ENCODE data around the gene CTIF.

CTIF gene

GRCh38 chr18:48533340-48534070, 5.3 kb upstream of the CTIF start:
- no peak for DNase-seq

GRCh38 chr18:48534364-48534763, 4.5 kb upstream of the CTIF start:
- DNase-seq, result no peak

GRCh38 chr18:48535956-48536355, 2.9 kb upstream of the CTIF start:
- no peak for DNase-seq

GRCh38 chr18:48536516-48536915, 2.3 kb upstream of the CTIF start:
- no peak for DNase-seq

GRCh38 chr18:48539406-48540250, 797 bp downstream of the CTIF start:
- peak; percentile 65 for DNase-seq

- DNase-seq, result peak; percentile 79
Observed at GRCh38 chr18:48540251-48541025, 1.6 kb downstream of the CTIF start.

GRCh38 chr18:48541026-48541746, 2.4 kb downstream of the CTIF start:
- DNase-seq, result peak; percentile 79

GRCh38 chr18:48541747-48542400, 3.0 kb downstream of the CTIF start:
- DNase-seq, result no peak

- no peak for DNase-seq
Observed at GRCh38 chr18:48542513-48543181, 3.8 kb downstream of the CTIF start.

GRCh38 chr18:48543228-48543627, 4.4 kb downstream of the CTIF start:
- peak; percentile 31 for DNase-seq

- DNase-seq, result no peak
Observed at GRCh38 chr18:48544116-48544515, 5.3 kb downstream of the CTIF start.

- no peak for DNase-seq
Observed at GRCh38 chr18:48544661-48545415, 6.0 kb downstream of the CTIF start.

GRCh38 chr18:48545757-48546321, 7.0 kb downstream of the CTIF start:
- peak; percentile 90 for DNase-seq

GRCh38 chr18:48546396-48546795, 7.6 kb downstream of the CTIF start:
- no peak for DNase-seq

- no peak for DNase-seq
Observed at GRCh38 chr18:48547531-48547981, 8.7 kb downstream of the CTIF start.

- DNase-seq, result peak; percentile 31
Observed at GRCh38 chr18:48548011-48548771, 9.4 kb downstream of the CTIF start.

- no peak for DNase-seq
Observed at GRCh38 chr18:48548921-48549320, 10.1 kb downstream of the CTIF start.

GRCh38 chr18:48550101-48550729, 11.4 kb downstream of the CTIF start:
- no peak for DNase-seq

GRCh38 chr18:48551100-48551499, 12.3 kb downstream of the CTIF start:
- DNase-seq, result no peak

Data from hematopoietic multipotent progenitor cell treated with erythropoietin and hydrocortisone succinate and interleukin-3 and kit ligand, for 4 days (in vitro differentiated cells).